ENCODE results near the gene ASAP2.
A peak's percentile ranks its signal among the peaks of the same experiment; 100 is the strongest.

The ASAP2 gene

DNA sequence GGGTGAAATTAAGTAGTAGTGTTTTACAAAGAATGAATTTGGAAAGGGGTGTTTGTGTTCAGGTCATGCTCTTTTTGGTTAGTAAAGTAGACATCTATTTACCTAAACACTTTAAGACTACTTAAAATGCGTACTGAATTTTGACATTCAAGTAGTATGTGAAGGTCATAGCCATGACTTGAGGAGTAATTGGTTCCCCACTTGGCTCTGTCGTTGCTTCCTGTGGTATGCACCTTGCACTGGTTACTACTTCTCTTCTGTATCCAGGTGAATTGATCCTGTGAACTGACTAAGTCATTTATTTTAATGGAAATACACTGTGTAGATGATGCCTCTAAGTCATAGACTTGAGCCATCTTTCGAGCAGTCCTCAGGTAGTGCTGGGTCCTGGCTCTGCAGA lies 118.8 kb downstream of the ASAP2 start:
- DNase-seq (ENCODE audit: low read depth) = no peak

DNA sequence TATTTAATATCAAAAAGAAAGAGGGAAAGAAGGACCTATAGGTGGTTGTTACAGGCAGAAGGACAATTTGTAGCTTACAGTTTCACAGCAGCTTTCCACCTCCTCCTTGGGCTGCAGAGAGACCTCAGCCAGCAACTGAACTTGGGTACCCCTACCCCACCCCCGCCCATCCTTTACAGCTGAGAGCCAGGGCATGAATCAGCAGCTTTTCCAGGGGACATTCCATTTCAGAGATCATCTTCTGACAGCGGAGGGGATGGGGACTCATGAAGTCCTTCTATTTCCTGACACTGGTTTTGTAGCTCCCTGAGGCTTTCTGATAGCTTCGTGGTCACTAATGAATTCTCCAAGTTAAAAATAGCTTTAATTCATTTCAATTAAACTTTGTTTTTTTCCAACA lies 120.4 kb downstream of the ASAP2 start:
- no peak for DNase-seq (ENCODE audit: low read depth)

DNA sequence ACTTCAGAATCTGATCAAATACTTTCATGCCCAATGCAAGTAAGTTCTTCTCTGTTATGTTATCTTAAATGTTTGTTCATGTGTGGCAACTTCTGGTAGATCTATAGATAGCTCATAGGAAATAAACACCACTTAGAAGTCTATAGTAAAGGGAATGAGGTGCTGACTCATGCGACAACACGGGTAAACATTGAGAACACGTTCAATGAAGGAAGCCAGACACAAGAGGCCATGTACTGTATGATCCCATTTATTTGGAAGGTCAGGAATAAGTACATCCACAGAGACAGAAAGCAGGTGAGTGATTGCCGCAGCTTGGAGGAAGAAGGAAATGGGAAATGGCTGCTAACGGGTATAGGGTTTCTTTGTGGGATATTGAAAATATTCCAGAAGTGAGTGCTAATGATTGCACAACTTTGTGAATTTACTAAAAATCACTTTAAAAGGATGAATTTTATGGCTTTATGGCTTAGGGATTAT lies 121.3 kb downstream of the ASAP2 start:
- DNase-seq (ENCODE audit: low read depth) = no peak

DNA sequence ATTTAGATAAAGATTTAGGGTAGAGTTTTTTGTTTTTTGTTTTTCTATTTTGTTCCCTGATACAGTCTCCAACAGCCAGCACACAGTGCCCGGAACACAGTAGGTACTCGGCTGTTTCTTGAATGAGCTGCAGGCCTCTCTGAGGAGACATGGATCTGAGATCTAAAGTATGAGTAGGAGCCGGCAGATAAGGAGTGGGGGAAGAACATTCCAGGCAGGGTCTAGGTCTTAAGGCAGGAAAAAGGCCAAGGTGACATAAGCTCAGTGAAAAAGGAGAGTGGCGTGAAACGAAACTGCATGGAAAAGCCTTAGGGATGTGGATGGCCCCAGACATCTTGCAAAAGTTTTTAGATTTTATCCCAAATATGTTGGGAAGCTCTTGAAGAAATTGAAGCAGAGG lies 122.3 kb downstream of the ASAP2 start:
- DNase-seq (ENCODE audit: low read depth) = no peak

DNA sequence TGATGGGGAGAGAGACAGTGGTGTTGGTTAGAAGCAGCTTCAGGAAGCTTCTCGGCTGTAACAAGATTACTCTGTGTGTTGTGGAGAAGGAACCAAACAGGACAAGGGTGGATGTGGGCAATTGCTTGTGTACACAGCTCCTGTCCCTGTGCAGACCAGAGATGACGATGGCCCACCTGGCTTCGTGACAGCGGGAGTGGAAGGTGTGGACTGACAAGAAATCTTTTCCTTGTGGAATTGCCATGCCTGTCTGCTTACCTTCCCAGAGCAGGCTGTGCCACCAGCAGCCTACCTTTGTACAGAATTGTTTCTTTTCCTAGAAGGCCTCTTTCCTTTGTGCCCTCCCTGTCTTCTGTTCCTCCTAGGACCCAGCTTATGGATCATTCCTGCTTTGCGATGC lies 122.9 kb downstream of the ASAP2 start:
- no peak for DNase-seq (ENCODE audit: low read depth)

DNA sequence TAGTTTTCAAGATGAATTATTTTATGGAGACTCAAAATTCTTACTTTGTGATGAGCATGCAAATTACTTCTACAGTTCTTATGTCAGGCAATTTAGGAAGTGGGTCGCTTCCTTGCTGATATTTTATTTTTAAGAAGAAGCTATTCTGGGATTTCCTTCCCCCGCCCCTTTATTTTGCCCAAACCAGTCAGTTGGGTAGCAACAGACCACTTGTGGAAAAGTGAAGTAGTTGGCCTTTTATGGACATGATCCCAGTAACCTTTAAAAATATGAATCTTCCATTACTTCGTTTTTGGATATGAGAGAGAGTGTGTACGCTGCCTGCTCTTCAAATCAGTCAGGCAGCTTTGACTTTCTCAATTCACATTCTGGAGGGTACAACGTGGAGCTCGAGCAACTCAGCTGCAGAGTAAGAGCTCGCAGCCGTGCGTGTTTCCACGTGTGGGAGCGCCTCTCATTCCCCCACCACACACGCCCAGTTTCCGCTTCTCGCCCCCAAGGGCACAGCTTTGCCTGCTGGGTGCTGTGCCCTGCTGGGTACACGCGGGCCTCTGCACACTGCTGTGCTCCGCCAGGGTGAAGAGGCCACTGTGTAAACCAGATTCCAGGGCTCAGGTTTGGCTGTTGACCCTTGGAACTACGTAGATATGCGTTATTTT lies 124.1 kb downstream of the ASAP2 start:
- no peak for DNase-seq (ENCODE audit: low read depth)

DNA sequence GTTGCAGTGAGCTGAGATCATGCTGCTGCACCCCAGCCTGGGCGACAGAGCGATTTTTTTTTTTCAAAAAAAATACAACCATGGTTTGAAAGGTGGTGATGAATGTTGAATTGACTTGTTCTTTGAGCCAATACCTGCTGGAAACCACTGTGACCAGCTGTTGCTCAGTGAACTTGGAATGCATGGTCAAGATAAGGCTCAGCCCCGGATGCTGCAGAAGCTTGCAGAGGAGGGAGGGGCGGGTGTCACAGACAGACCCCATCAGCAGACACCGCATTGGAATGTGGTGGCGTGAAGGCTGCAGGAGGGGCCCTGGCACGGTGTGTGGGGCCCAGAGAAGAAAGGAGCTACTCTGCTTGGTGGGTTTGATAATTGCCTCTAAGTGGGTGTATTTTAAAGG lies 125.1 kb downstream of the ASAP2 start:
- no peak for DNase-seq (ENCODE audit: low read depth)

DNA sequence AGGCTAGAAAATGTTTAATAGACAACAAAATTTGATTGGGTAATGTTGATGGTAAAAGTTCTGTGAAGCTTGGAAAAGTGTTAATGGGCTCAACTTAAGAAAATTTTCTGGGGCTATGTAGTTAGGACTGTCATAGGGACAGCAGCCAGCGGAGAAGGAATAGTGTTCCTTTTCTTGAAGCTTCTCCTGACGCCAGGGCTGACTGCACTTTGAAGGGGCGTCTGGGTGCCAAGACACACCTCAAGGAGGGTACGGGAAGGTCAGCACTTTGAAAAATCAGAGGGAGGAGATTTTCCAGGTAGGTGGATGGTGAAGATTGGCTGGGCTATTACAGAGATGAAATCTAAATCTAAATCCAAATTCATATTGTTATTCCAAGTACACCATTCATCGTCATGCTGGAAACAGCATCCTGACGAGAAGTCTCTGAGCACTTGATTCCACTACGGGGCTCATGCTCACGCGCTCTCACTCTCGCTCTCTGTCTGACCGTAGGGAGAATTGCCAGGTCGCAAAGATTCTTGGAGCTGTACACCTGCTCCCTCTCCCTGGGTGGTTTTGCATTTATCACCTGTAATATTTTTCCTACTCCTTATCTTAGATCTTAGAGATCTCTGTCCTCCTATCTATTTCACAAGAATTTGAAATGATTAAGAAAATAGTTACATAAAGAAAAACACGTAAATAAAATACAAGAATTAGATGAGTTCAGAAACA lies 125.7 kb downstream of the ASAP2 start:
- DNase-seq (ENCODE audit: low read depth) = no peak

DNA sequence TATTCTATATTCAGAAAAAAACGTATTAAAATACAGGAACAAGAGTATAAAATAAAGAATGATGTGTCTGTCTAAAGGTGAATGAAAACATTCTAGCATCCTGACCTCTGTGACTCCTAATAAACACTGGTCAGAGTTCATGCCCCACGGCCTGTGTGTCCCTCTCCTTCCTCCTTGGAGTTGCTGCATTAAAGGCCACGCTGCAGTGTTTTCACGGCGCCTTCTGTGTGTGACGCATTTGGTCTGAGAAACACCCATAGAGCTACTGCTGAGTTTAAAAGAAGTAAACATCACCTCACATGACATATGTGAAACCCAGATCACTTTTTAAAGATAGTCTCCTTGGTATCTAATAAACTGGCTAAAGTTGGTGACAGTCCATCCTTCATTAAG lies 126.2 kb downstream of the ASAP2 start:
- DNase-seq (ENCODE audit: low read depth) = no peak

DNA sequence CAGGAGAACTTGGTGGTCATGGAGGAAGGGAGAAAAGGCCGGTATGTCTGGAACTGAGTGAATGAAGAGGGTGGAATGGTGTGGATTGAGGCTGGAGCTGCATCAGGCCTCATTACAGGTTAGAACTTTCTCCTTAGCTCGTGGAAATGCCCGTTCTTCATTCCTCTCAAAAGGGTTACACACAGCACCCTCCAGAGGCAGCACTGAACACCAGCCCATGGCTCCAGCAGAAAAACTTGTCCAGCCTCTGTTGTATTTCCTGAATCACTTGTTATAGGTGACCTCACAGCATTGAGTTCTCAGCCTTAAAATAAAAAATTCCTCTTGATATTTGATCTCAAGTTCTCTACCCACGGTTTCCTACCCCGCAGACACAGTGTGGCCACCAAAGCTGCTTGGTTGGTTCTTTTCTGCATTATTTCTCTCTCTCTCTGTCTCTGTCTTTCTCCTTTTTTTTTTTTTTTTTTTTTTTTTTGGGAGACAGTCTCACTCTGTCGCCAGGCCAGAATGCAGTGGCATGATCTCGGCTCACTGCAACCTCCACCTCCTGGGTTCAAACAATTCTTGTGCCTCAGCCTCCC lies 127.1 kb downstream of the ASAP2 start:
- peak; percentile 51 for DNase-seq (ENCODE audit: low read depth)

DNA sequence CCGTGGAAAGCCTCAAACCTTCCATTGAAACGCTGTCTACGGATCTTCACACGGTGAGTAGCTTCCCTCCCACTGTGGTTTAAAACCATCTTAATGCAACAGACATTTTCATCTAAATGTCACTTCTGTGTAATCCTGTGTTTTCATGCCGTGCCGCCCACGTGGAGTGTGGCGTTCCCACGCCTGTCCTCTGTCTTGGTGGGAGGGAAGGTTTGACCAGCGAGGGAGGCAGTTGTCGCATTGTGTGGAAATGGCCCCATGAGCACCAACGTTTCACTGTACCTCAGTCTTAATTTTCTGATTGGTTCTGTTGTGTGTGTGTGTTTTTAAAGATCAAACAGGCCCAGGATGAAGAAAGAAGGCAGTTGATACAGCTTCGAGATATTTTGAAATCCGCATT lies 128.1 kb downstream of the ASAP2 start:
- no peak for DNase-seq (ENCODE audit: low read depth)

DNA sequence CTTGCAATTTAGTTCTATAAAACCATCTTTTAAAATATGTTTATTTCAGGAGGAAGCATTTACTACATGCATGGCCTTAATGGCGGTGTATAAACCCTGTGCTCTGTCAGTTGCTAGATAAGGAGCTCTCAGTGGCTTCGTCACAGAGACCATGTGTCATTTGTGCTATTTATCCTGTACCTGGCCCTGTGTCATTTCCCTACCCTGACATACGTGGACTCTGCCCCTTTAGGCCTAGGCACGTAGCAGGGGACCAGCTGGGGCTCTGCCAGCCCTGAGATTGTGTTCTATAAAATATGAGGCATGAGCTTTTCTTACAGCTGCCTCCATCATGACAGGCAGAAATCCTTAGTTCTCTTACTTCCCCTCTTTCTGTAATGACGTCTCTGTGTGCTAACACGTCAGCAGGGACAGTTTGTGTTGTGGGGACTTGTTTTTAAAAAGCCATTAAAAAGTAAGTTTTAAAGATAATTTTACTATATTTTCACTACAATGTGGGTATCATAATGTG lies 128.8 kb downstream of the ASAP2 start:
- no peak for DNase-seq (ENCODE audit: low read depth)

DNA sequence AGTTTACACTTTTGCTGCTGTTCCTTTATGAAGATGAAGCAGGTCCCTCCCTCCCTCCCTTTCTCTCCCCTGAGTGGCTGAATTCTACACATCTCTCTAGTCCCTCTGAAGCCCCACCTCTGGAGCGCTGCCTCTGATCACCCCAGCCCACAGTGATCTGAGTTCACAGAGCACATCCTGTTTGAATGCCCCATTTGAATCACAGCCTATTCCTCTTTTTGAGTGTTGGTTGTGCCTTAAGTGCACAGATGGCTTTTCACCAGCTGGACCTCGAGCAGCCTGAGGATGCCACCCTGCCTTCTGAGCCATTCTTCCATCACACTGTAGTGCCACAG lies 129.6 kb downstream of the ASAP2 start:
- DNase-seq (ENCODE audit: low read depth) = no peak

DNA sequence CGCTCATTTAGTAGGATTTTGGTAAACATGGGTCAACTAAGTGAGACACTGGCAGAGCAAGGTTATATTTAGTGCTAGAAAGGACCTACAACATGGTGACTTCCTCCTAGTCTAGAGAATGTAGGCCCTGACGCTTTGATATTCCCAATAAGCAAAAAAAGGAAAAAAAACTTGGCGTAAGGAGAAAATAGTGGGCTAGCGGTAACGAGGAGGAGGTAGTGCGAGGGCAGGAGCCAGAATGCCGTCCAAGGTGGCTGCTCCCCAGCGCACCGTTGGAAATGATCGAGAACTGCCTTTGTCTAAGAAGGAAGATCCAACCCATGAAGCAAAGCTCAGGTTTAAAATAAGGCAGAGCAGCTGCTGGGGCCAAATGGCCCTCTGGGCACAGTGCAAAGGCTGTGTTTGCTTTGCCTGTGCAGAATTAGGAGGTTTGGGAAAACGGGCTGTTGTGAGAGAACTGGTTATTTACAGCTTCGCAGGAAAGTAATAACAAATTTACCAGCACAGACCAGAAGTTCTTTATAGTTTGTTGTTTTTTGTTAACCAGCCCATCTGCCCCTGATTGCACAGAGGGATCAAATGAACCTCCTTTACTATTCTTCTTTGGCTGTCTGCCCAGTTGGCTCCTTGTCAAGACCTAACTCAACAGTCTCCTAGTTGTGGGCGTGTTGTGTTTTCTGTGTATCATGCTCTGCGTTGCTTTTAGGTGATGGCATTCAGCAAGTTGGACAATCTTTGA lies 130.1 kb downstream of the ASAP2 start:
- peak; percentile 74 for DNase-seq (ENCODE audit: low read depth)

DNA sequence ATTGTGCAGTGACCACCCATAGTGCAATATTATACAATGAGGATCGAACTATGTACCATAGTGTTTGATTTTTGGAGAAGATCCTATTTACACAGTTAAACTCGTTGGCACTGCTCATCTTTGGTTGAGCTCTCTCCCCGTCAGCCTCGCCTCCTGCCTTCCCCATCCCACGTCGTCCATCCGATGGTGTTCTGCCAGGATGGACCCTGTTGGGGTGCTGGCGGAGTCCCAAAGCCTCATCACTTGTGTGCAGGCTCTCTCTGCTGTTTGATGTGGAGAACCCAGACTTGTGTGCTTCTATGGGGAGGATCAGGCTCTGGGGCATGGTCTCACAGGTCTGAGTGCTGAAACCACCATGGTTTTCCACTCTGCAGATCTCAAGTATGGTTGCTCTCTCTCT lies 131.3 kb downstream of the ASAP2 start:
- no peak for DNase-seq (ENCODE audit: low read depth)

DNA sequence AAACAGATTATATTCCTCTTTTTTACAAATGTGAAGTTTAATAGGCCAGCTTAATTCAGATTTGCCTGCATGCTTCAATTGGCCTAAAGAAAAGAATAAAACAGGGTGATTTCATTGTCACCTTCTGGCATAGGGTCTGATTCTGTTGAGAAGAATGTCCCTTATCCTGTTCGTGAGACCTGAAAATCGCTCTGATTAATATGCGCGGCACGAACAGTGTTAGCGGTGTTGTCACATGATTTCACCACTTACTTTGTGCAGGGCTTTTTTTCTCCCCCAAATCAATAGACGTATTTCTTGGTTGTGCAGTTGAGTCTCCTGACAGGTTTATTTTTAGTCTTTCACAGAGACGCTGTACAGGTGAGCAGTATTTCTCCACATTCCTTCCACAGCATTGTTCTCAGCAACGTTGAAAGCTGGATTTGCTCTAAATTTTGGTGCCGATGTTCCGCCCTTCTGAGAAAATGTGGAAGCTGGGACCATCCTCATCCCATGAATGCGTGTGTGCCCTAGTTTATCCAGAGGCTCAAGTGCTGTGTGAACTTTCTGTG lies 134.8 kb downstream of the ASAP2 start:
- DNase-seq (ENCODE audit: low read depth) = no peak

DNA sequence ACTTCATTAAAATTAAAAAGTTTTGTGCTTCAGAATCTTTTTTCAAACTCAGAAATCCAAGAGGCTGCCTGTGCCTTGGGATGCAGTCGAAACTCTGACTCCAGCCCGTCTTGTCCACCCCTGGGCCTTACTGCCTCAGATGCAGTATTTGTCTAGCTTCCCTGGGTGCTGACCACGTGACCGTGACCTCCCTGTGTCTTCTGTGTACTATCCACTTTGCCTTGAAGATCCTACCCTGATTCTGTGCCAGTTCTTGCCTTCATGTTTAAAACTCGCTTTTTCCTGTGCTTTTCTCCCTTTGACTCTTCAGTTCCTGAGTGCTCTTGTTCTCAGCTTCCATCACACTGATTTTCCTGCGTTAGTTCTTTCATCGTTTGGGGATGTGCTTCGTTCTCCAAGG lies 136.0 kb downstream of the ASAP2 start:
- DNase-seq (ENCODE audit: low read depth) = no peak

DNA sequence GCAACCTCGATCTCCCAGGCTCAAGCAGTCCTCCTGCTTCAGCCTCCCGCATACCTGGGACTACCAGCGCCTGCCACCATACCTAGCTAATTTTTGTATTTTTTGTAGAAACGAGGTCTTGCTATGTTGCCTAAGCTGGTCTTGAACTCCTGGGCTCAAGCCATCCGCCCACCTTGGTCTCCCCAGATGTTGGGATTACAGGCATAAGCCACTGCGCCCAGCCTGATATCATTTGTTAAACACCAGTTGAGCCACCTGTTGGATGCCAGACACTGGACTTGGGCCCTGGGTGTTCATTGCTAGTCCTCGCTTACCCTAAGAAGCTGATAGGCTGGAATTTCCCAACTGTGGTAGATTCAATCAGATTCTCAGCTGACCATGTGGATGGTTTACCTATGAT lies 136.9 kb downstream of the ASAP2 start:
- DNase-seq (ENCODE audit: low read depth) = no peak

DNA sequence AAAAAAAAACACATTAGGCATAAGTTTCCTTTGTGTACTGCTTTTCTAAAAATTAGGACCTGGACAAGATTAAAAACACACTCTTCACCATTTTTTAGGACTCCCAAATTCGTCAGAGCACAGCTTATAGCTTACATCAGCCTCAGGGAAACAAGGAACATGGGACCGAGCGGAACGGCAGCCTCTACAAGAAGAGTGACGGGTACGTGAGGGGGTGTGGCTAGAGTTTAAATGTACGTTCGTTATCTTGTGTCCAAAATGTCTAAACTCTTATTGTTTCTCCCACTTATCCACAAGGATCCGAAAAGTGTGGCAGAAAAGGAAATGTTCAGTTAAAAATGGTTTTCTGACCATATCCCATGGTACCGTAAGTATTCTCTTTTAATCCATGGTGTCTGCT lies 137.8 kb downstream of the ASAP2 start:
- DNase-seq (ENCODE audit: low read depth) = no peak

DNA sequence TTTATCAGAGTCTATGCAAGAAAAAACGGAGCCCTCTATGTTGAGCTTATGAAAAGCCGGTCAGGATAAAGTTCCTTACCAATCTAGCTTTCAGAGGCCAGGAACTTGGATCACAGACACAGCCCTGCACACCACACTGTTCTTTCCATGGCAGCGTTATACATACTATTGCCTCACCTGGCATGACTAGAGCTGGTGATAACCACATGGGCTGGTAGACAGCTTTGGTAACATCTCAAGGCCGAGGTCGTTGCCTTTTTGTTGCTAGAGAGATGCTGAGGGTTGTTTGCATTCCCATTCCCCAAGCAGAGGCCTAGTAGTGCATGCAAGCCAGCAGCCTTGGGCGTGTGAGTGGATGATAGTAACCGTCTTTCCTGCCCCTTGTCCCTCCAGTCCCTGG lies 138.7 kb downstream of the ASAP2 start:
- DNase-seq (ENCODE audit: low read depth) = no peak

DNA sequence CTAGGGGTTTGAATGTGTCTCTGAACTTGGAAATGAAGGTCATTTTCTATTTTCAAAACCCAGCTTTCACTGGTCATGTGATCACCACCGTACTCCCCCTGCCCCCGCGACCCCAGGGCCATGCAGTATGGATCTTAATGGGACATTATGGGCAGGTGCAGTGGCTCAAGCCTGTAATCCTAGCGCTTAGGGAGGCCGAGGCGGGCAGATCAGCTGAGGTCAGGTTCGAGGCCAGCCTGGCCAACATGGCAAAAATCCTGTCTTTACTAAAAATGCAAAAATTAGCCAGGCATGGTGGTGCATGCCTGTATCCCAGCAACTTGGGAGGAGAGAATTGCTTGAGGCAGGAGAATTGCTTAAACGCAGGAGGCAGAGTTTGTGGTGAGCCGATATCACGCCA lies 139.4 kb downstream of the ASAP2 start:
- DNase-seq (ENCODE audit: low read depth) = no peak

DNA sequence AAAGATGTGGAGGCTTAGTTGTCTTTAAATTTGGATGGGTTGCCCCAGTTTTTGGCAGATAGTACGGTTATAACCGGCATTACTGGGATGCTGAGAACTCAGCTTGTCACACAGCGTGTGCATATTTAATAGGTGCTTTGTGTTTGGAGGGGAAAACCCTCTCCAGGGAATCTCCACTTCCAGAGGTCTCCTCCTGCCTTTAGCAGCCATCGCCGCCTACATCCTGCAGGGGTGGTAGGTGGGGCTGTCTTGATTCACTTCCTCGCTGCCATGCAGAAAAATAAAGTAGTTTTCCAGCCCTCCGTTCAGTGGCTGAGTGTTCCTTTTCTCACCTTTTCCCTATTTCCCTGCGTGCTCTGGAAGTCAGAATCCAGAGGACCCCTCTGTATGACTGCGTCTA lies 140.3 kb downstream of the ASAP2 start:
- DNase-seq (ENCODE audit: low read depth) = no peak
